Stimulated activated CD8-positive, alpha-beta memory T cell treated with anti-CD3 and anti-CD28 coated beads, Interleukin-12 subunit alpha, Interleukin-12 subunit beta, amount 100 ng/mL, for 24 hours (primary cell): ENCODE measurements around the gene PIGL.
A peak's percentile ranks its signal among the peaks of the same experiment; 100 is the strongest.
"Not testable (repeated sequence)": the region's sequence is repeated elsewhere in the genome, so short reads cannot be mapped to it uniquely, and the experiment has no call there.

ENCODE experiments used
- DNase-seq: peaks from one replicate; pipeline ENCODE4 v3.0.0-alpha.2; 2020; ENCODE audit errors: extremely low read depth

Gene PIGL

DNA sequence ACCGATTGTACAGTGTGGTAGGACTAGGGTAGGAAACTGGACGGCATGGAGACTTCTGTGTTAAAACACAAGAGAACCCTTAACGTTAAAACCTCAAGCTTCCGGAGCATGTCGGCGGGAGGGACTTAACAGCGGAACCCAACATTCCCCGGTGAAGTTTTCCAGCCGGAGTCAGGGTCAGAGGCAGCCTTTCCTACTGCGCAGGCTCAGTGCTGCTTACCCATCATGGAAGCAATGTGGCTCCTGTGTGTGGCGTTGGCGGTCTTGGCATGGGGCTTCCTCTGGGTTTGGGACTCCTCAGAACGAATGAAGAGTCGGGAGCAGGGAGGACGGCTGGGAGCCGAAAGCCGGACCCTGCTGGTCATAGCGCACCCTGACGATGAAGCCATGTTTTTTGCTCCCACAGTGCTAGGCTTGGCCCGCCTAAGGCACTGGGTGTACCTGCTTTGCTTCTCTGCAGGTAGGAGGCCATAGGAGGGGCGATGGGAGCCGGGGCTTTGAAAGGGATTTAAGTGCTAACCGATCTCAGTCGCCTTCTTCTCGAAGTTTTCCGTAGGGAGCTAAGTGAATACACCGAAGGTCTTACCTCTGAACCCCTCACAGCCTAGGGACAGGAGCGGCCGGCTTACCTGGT, at the start of gene PIGL:
Gene PIGL (plus strand): TSS at position 209 of the 634 bp plus-strand sequence. CDS start 17 bp downstream, at position 226.
- DNase-seq, result peak; percentile 74

GRCh38 chr17:16171613-16172012, 45.4 kb upstream of the PIGL start:
- DNase-seq, result no peak

DNA sequence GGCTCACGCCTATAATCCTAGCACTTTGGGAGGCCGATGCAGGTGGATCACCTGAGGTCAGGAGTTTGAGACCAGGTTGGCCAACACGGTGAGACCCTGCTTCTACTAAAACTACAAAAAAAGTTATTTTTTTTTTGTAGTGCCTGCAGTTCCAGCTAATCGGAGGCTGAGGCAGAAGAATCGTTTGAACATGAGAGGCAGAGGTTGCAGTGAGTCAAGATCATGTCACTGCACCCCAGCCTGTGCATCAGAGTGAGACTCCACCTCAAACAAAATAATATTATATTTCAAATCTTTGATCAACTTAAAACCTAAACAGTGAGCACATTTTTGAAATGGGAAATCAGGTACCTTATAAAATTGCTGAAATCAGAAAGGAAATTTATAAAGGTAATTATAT, 38.2 kb upstream of the PIGL start:
- no peak for DNase-seq

DNA sequence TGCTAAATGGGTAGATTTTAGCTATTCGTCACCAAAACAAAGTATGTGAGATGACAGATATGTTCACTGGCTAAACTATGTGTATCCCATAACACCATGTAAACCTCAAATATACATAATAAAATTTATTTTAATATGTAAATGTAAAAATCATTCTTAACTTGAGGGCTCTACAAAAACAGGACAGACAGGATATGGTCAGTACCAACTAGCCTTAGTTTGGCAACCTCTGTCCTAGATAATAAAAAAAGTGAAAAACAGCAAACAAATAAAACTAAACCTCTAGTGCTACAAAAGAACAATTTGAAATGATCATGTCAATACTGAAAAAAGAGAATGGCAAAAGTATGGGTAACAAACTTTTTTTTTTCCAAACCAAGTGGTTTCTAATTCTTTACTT, 35.4 kb upstream of the PIGL start:
- no peak for DNase-seq

- no peak for DNase-seq
These were observed 29.4 kb upstream of the PIGL start for GRCh38 chr17:16187642-16188041.

- DNase-seq, result no peak
These were observed 27.1 kb upstream of the PIGL start for GRCh38 chr17:16189791-16190348.

GRCh38 chr17:16190703-16191360, 26.2 kb upstream of the PIGL start:
- DNase-seq, result no peak

DNA sequence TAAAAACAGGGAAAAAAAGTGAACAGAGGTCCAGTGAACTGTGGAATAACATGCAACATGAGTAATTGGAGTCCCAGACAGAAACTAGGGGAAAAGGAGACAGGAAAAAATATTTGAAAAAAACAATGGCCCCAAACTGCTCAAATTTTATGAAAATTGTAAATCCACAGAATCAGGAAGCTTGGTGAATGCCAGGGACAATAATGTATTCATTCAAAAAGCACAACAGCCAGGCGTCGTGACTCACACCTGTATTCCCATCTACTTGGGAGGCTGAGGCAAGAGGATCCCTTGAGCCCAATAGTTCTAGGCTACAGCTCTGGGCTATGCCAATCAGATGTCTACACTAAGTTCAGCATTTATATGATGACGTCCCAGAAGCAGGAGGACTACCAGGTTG, 25.4 kb upstream of the PIGL start:
- no peak for DNase-seq

- not testable (repeated sequence) for DNase-seq
These were observed 22.6 kb upstream of the PIGL start for GRCh38 chr17:16194307-16194835.

DNA sequence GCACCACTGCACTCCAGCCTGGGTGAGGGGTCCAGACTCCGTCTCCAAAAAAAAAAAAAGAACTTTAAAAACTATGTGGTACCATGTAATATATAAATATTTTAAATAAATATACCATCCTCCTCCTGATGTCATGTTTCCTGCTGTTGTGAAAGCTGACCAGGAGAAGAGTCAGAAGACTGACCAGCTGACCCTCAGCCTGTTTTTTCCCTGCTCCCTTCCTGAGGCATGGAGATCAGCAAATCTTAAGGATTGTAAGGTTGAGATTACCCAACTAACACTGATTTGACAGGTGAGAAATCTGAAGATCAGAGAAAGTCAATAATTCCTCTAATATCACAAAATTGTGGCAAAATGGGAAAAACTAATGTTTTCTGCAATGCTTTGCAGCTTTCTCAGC, 19.7 kb upstream of the PIGL start:
- DNase-seq, result no peak

- DNase-seq, result no peak
These were observed 17.9 kb upstream of the PIGL start for GRCh38 chr17:16199093-16199492.

GRCh38 chr17:16201693-16202131, 15.3 kb upstream of the PIGL start:
- DNase-seq, result not testable (repeated sequence)

GRCh38 chr17:16202554-16203500, 14.2 kb upstream of the PIGL start:
- DNase-seq, result not testable (repeated sequence)

GRCh38 chr17:16204763-16205162, 12.2 kb upstream of the PIGL start:
- not testable (repeated sequence) for DNase-seq

DNA sequence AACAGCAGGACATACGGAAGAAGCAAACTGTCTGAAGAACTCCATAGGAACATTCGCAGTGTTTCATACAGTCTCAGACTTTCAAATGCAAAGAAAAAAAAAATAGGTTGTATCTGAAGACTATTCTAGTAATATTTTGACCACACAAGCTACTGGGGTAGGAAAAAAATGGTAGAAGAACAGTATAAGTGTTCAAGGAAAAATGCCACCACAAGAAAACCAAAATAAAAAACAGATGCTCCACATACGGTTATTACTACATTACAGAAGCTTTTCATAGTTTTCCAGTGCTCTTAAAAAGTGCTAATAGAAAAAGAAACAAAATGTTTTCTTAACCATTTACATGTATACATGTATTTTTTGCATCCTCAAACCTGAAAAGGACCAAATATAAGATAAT, 5.4 kb upstream of the PIGL start:
- DNase-seq, result no peak

DNA sequence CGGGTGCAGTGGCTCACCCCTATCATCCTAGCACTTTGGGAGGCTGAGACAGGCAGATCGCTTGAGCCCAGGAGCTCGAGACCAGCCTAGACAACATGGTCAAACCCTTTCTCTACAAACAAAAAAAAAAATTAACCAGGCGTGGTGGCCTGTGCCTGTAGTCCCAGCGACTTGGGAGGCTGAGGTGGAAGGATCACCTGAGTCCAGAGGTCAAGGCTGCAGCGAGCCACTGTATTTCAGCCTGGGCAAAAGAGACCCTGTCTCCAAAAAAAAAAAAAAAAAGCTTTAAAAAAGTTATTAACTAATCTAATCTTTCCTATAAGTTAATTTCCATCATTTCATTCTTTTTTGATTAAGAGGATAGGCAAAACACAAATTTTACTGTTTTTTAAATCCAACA, 4.2 kb upstream of the PIGL start:
- no peak for DNase-seq

- DNase-seq, result no peak
These were observed 2.6 kb upstream of the PIGL start for GRCh38 chr17:16214190-16215001.

DNA sequence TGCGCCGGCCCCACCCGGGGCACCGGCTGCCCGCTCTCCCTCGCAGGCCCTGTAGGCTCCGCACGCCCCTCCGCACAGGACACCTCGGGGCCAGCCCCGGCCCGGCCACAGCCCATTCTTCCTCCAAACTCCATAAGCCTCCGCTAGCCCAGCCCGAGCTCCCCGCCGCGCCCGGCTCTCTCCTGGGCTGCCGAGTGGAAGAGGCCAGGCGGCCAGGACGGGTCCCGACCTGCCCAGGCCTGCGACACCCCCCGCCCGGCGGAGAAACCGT, 2.1 kb upstream of the PIGL start:
- peak; percentile 8 for DNase-seq

- peak; percentile 75 for DNase-seq
These were observed 1.6 kb upstream of the PIGL start, which contains the start of gene NCOR1 for GRCh38 chr17:16215273-16215964. Gene NCOR1, minus strand, starts transcription at chr17:16215534. Its CDS starts 20,965 bp downstream, at chr17:16194569.

DNA sequence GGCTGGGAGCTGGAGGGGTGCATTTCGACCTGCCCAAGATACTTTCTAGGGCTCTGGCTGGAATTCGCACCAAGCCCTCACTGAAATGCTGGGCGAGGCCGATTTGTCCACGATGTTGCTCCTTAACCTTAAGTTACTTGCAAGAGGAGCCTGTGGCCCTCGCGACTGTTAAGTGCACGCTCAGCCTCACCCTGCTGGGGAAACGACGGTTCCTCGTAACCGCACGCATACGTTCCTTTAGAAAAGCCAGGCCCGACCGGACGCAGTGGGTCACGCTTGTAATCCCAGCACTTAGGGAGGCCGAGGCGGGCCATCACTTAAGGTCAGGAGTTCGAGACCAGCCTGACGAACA, 1.1 kb upstream of the PIGL start:
- no peak for DNase-seq
